ENCODE data around the gene B3GAT1.

Gene B3GAT1

DNA sequence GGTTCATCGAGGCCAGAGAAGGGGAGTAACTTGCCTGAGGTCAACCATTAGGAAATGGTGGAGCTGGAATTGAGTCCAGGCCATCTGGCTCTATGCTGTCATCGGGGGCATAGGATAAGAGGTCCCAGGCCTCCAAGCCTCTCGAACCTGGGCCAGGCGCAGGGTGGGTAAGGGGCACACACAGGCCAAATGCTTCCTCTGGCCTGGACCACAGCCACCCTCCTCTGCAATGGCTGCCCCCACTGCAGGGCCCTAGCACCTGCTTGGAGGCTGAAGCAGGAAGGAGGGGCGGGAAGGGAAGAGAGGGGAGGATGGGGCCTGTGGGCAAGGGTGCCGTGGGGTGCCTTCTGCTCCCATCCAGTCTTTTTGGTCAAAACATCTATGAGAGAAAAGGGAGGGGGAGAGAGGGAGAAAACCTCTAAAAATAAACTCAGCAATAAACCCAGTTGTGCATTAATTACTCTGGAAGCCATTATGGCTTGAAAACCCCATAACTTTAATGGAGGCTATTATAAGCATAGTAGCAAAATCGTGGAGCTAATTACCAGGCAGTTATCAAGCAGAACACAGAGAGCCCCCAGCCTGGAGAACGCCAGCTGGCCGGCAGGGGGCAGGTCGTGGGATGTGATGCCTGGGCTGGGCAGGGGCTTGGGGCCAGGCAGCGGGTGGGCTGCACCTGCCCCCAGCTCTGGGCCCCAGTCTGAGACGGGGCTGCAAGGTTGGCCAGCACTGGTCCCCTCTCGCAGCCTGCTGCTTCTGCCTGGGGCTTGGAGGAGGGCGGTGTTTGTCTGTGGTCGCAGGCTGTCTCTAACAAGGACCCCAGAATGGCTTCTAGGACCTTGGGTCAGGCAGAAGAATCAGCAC lies 21.1 kb downstream of the B3GAT1 start:
- DNase-seq (ENCODE audit: low read depth) = no peak

DNA sequence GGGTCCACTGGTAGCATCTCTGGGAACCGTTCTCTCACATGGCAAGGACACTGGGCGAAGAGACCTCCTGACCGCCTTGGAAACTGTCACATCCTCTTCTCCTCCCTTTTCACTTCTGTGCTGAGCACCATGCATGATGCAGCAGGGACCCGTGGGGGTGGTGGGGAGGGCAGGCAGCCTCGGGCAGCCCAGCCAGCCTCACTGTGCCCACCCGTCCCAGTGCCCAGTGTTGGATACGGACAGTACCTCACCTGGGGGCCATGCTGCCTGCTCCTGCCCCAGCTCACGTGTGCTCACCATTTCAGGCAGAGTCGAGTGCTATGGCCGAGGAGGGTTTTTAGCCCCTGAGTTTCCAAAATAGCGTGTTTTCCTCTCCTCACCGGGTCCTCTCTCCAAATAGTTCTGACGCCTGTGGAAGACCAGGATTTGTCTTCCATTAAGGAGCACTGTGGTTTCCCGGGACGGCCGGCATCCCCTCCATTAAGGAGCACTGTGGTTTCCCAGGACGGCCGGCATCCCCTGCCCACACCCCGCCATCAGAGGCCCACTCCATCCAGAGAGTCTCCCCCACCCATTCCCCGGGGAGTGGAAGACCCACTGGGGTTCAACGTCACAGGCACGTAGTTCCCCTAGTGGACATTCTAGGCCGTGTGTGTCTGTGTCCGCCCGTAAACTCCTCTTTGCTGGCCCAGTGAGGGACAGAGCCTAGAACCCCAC lies 22.4 kb downstream of the B3GAT1 start:
- DNase-seq (ENCODE audit: low read depth) = no peak

DNA sequence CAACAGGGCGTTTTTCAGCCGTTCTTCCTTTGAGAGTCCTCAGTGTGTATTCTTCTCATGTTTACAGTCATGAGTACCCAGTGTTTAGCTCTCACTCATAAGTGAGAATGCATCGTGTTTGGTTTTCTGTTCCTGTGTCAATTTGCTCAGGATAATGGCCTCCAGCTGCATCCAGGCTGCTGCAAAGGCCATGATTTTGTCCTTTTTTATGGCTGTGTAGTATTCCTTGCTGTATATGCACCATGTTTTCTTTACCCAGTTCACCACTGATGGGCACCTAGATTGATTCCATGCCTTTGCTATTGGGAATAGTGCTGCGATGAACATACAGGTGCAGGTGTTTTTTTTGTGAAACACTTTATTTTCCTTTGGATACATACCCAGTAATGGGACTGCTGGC lies 23.5 kb downstream of the B3GAT1 start:
- DNase-seq (ENCODE audit: low read depth) = no peak

DNA sequence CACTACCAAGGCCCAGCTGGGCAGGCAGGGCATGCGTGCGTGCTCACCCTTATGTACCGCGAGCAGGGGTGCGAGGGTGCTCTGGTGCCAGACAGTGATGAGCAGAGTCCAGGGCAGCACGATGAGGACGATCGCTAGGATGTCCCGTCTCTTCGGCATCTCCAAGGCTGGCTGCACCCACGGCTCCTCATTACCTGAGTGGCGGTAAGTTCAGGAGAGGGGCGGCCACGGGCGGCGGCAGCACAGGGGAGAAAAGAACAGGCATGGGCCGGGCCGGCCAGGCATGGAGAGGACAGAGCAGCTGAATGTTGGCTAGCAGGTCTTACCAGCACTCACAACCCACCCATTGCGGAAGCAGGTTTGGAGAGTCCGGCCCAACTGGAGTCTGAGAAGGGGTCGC lies 24.5 kb downstream of the B3GAT1 start:
- DNase-seq (ENCODE audit: low read depth) = no peak

DNA sequence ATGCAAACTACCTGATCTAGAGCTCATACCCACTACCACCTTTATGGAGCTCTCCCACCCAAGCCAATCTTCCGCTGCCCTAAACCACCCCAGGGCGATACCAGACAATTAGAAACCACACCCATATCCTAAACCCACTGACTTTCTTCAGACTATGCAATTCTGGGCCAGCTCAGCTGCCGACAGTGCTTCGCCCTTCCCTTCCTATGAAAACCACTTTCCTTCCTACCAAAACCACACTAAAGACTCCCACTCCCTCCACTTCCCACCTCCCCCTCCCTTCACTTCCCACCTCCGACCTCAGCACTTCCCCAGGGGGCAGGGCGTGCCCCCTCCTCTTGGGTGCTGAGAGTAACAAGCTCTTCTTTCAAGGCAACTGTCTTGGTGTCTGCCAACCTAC lies 25.1 kb downstream of the B3GAT1 start:
- DNase-seq (ENCODE audit: low read depth) = no peak

DNA sequence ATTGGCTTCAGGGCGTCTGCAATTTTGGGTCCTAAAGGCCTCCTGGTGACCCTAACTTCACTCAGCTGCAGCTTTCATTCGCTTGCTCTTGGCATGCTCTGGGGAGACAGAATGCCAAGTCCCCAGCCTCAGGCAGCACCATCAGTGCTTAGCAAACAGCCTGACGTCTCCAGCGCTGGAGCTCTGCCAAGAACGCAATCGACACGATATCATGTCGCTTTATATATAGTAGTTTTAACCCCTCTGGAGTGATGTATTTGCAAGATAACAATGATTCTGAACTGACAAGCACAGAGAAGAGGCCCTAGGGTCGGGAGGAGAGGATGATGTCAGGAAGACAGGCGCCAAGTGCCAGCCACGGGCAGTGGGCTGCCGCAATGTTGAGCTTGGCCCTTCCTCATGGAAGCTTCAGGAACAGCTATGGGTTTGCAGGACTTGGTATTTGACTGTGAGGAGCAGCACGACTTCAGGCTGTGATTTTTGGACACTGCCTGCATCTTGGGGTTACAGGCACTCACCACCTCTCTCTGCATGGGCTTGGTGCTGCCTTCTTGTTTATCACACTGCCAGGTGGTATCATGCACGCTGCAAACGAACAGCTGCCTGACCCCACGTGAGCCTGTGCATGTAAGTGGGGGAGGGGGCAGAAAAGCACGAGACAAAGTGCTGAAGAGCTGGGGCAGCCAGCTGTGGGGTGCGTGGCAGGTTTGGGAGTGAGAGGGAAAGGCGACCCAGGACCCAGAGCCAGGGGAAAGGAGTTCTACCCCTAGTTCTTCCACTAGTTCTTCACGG lies 26.1 kb downstream of the B3GAT1 start:
- DNase-seq (ENCODE audit: low read depth) = no peak

DNA sequence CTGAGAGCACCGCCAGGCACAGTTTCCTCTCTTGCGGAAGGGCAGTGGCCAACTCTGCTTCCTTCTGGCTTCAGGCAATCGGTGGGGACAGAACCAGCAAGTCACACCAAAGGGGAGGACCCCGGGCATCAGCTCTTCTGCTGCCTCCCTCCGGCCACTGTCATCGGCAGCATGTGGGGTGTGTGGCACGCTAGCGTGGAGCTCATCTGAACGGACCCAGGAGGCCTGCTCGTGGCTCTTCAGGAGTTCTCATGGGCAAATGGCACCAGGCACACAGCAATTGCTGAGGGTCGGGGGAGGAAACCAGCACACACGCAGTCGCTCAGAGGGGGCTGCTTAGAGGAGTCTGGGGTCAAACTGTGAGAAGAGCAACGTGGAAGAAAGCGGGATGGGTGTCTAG lies 26.9 kb downstream of the B3GAT1 start:
- DNase-seq (ENCODE audit: low read depth) = no peak

DNA sequence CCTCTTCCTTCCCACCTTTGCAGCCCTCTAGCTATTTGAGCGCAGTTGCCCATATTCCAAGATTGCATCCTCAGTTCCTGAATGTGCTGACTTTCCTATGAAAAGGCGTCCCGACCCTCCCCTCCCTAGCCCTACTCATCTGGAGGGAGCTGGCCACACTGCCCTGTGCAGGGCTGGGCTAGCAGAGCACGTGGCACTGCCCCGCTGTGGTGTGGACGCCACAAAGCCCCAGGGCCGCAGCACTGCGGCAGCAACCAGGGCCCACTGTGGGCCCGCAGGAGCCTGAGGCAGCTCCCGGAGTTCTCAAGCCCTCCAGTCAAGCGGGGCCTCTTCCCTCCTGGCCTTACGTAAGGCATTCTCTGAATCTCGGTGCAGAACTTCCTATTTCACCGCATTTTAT lies 27.6 kb downstream of the B3GAT1 start:
- no peak for DNase-seq (ENCODE audit: low read depth)

DNA sequence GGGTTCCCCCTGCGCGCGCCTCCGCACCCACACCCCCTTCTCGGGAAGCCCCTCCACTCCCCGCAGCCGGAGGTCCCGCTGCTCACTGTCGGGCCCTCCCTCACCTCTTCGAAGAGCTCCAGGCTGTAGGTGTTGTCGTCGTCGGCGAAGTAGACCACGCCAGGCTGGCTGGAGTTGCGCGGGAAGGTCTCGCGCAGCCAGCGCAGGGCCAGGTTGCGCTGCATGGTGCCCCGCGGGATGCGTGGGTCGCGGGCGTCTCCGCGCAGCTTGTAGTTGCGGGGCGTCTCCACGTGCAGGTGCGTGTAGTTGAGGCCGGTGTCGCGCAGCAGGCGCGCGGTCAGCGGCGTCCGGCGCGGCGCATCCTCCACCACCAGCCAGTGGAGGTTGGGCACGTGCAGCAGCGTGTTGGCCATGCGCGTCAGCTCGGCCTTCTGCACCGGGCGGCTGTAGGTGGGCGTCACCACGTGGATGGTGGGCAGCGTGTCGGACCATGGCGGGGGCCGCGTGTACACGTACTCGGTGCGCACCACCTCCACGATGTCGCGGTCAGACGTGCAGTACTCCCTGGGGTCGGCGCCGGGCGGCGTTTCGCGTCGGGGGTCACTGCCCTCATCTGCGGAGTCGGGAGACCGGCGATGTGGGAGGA lies 28.3 kb downstream of the B3GAT1 start:
- no peak for DNase-seq (ENCODE audit: low read depth)

DNA sequence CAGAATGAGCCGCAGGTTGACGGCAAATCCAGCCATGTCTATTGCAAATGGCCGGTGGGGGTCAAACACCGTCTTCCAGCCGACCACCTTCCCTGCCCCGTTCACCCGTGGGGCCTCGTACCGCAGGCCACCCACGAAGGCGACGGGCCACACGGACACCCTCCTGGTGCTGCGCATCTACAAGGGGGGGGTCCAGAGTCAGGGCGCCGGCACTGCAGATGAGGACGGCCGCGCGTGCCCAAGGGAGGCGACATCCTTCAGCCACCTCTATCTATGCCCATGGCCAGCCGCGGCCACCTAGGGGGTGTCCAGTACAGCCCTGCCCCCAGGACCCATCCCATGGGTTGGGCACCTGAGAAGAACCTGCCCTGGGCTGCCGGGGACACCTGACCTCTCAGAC lies 29.2 kb downstream of the B3GAT1 start:
- no peak for DNase-seq (ENCODE audit: low read depth)

DNA sequence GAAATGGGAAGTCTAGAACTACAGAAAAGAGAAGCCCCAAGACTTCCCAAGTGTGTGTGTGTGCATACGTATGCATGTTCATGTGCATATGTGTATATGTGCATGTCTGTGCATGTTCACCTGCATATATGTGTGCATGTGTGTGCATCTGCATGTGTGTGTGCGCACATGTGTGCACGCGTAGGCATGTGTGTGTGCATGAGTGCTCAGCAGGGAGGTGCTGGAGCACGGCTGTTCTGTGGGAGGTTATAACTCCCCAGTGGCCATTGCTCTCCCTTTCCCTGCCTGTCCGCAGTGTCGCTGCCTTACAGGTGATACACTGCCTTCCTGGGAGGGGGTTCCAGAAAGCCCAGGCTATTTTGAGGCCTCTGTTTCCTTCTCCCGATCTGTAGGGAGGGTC lies 29.8 kb downstream of the B3GAT1 start:
- no peak for DNase-seq (ENCODE audit: low read depth)

DNA sequence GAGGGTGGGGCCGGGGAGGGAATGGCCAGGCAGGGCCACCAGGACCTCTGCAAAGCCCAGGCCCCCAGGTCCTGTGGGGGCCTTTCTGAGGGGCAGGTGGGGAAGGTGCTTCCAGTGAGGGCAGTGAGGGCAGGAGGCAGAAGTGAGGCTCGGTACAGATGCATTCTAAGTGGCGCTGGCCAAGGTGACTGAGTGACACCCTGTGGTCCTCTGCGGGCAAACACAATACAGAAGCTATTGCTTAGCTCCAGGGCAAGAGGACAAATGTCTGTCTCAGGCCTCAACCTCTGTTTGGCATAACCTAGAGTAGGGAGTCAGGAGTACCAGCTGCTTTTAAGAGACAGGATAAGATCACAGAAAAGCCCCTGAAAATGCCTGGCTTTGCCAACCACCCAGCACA lies 31.3 kb downstream of the B3GAT1 start:
- DNase-seq (ENCODE audit: low read depth) = no peak

DNA sequence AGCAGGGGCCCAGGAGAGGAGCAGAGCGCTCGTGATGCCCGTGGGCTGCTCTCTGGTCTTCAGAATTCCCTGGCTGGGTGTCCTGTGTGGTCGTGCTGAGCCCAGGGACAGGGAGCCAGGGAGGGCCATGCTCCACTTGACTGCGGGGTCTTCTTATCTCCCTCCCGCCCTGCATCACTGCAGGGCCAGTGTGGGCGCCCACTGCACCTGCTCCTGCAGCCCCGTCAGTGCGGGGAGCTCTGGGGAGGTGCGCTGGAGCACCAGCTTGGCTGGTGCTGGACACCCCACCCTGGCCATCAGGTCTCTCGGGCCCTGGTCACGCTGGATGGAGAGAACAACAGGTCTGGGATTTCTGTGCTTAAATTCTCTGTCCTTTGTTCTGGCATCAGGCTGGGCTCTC lies 31.8 kb downstream of the B3GAT1 start:
- no peak for DNase-seq (ENCODE audit: low read depth)

DNA sequence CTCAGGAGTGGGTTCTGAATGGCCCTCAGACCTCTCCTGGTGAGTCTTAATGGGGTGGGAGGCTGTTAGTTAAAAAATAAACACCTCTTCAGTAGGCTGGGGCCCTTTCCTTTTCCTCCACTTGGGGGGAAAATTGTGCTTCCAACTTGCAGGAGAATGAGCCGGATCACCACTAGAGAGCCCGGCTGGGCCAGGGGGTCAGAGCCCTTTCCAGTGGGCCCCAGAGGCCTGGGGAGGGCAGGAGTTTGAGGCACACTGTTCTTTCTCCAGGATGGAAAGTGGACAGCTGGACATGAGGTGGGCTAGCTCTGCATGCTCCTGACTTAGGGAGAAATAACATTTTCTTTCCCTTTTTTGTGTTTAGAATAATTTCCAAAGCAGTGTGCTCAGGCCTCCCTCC lies 32.8 kb downstream of the B3GAT1 start:
- DNase-seq (ENCODE audit: low read depth) = no peak

DNA sequence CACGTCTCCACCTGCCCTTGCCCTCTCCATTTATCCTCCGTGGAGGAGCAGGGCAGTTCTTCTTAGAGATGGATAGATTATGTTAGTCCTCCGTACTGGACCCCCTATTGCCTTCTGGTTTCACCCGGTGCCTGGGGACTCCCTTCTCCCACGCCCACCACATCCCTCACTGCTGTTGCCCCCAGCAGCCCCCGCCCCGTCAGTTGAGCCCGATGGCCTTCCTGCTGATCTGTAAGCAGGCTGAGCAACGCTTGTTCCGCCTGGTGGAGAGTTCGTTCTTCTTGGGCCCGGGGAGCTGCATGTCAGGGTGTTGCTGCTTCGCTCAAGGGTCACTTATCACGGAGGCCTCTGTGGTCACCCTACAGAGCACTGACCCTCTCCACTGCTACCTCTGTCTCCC lies 34.2 kb downstream of the B3GAT1 start:
- no peak for DNase-seq (ENCODE audit: low read depth)

DNA sequence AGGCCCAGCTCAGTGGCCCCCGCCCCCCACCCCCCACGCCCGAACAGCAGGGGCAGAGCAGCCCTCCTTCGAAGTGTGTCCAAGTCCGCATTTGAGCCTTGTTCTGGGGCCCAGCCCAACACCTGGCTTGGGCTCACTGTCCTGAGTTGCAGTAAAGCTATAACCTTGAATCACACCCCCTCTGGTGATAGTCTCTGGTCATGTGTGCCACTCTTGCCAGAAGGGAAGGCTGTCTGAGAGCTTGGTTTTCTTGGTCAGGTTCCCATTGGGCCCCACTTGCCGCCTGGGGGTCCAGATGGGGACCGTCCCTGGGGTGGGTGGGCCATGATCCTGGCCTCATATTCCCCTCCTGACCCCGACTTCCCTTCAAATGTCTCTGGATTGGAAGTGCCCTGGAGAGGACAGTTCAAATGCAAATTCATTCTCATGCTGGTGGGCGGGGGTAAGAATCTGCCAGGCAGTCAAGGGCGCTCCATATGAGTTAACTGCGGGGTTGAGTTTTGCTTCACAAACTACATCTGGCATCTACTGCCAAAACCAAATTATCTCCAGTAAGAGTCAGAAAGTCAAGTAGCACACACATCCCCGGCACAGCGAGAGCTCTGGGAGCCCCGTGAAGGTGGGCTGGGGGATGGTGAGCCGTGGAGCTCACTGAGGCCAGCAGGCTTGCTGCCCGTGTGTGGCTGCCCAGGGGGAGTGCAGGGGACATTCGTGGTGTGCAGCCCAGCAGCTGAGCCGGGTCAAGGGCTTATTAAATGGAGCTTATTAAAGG lies 35.7 kb downstream of the B3GAT1 start:
- no peak for DNase-seq (ENCODE audit: low read depth)

DNA sequence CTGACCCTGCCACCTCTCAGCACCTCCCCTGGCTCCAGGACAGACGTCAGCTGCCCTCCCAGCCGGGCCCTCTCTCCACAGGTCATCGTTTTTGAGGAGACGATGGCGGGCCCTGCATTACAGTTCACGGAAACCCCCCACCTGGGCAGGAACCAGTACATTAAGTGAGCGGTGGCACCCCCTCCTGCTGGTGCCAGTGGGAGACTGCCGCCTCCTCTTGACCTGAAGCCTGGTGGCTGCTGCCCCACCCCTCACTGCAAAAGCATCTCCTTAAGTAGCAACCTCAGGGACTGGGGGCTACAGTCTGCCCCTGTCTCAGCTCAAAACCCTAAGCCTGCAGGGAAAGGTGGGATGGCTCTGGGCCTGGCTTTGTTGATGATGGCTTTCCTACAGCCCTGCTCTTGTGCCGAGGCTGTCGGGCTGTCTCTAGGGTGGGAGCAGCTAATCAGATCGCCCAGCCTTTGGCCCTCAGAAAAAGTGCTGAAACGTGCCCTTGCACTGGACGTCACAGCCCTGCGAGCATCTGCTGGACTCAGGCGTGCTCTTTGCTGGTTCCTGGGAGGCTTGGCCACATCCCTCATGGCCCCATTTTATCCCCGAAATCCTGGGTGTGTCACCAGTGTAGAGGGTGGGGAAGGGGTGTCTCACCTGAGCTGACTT lies 37.0 kb downstream of the B3GAT1 start:
- DNase-seq (ENCODE audit: low read depth) = no peak

DNA sequence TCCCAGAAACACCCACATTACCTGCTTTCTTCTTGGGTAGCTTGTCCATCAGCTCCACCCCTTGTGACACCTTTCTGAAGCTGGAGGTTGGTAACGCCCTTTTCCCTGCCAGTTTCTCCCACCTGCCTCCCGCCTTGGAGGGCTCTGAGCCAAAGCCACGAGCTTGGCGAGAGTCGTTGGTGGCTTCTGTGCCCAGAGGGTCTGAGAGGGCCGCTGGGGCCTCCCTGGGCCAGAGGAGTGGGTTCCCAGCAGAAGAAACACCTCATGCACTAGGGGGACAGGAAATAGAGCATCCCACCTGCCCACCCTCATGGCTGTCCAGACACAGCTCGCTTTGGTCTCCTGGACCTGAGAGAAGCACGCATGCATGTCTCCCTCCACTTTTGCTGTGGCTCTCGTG lies 37.9 kb downstream of the B3GAT1 start:
- no peak for DNase-seq (ENCODE audit: low read depth)

DNA sequence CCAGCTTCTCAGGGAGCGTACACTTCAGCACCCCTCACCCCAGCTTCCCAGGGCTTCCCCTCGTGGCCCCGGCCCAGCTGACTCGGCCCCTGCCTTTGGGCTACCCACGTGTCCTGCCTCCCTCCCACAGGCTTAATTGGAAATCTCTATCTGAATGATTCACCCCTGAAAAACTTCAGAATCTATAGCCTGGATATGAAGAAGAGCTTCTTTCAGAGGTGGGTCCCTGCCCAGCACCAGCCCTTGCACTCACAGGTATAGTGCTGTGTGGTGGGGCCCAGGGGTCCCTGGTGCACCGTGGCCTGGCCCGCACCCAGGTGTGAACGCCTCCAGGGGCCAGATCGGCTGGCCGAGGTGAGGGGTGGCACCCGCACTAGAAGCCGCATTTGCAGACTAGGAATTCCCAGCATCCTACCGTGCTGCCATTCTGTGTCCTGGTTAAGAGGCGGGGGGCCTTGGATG lies 38.4 kb downstream of the B3GAT1 start:
- no peak for DNase-seq (ENCODE audit: low read depth)

DNA sequence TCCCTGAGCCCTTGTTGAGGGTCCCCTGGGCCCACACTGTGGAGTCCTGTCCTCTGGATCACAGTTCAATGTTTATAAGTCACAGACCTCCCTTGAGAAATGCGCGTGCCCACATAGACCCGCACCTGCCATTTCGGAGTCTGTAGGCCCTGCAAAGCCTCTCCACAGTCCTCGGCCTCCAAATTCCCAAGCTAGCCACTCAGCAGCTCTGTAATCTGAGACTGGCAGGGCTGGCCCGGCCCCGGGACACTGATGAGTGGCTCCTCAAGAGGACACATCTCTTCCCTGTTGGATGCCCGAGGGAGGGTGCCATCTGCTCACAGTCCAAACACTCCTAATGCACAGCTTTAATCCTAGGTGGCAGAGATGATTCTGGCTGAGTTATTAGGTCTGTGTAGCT lies 39.1 kb downstream of the B3GAT1 start:
- DNase-seq (ENCODE audit: low read depth) = no peak

DNA sequence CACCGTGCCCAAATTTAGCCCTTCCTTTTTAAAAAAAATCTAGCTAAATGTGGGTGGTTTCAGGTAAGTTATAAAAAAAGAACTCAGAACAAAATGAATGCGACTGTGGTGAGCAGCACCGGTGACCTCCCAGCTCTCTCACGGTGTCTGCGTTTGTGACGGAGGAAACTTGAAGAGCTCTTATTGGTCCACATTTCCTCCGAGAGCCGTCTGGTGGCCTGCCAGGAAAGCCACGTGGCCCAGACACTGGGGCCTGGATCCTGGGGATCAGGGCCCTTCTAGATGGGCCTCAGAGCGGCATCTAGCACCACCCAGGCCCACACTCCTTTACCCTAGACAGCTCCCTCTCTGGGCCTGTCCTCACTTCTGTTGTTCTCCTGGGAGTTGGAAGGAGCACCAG lies 39.5 kb downstream of the B3GAT1 start:
- DNase-seq (ENCODE audit: low read depth) = no peak

All from T-helper 22 cell (primary cell).